Measurements from ENCODE around the gene ACVRL1.

The ACVRL1 gene

DNA sequence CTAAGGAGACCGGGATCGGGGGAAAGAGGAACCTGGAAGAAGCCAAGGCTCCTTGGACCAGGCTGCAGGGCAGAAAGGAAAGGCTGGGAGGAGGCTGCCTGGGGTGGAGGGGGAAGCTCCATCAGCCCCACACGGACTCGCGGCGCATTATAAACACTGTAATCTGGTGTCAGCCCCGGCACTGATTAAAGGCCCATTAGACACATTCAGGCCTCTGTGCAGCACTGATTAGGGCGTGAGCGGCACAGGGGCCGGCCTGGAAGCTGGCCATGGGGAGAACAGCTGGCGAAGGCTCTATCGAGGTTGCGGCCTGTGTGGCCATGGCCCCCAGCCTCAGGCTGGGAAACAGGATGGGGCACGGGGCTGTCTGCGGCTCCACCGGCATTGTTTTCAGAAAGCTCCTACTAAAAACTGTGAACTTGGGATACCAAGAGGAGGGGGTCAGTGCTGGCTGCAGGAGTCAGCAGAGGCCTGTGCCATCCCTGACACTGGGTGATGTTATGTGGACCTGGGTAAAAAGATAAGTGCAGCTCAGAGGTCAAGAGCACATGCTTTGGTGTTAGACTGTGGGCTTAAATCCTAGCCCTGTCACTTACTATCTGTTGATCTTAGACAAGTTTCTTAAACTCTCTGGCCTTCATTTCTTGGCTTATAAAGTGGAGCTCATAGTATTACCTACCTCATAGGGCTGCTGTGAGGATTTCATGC lies 10.6 kb downstream of the ACVRL1 start:
- DNase-seq = no peak

DNA sequence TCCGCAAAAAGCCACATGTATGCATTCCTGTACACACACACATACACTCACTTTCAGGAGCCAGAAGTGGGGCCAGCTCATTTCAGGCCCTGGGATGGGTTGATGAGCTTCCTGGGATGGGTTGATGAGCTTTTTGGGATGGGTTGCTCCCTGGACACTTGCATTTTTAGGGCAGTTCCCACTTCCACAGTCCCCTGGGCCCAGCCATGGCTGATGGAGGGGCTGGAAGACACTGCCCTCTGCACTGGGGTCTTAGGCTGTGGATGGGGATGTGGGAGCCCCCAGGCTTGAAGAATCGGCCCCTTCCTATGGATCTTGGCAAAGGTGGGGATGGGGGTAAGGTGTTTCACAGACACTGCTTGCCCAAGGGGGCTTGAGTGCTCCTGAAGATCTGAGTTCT lies 12.7 kb downstream of the ACVRL1 start:
- no peak for DNase-seq

DNA sequence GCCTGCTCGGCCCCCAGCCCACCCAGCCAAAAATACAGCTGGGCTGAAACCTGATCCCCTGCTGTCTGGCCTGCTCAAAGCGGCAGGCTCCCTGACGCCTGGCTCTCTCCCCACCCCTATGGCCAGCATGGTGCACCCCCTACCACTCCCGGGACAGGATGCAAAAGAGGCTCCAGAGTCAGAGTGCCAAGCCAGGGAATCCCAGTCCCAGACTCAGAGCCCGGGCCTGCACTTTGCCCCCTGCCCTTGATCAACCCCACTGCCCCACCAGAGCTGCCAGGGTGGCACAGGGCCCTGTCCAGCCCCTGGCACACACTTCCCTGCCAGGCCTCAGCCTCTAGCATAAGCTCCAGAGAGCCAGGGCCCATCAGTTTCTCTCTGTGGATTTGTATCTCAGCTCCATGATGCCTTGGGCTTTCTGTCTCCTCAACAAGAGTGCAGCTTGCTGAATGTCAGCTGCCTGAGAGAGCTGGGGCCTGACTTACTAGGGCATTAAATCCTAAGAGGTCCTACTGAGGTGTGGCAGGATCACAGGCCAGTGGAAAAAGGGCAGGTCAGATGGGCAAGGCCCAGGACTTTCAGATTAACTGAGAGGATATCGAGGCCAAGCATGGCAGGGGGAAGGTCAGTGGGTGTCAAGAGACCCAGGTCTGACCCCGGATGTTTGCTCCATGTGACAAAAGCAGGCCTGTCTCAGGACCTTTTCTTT lies 13.9 kb downstream of the ACVRL1 start:
- DNase-seq = no peak

DNA sequence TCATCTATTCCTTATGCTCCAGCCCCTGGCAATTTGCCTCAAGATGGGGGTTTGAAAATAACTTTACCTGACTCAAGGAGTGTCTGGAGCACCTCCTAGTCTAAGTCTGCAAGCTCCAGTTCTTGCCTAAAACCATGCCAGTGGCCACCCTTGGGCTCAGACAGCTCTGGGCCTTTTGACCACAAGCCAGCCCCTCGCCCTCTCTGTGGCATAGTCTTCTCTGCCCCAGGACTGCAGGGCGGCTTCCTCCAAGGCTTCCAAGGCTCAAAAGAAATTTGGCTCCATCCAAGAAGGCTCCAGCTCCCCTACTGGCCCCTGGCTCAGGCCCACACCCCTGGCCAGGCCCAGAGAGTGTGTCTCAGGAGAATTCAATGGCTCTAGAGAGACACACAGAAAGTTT lies 14.8 kb downstream of the ACVRL1 start:
- DNase-seq = no peak

DNA sequence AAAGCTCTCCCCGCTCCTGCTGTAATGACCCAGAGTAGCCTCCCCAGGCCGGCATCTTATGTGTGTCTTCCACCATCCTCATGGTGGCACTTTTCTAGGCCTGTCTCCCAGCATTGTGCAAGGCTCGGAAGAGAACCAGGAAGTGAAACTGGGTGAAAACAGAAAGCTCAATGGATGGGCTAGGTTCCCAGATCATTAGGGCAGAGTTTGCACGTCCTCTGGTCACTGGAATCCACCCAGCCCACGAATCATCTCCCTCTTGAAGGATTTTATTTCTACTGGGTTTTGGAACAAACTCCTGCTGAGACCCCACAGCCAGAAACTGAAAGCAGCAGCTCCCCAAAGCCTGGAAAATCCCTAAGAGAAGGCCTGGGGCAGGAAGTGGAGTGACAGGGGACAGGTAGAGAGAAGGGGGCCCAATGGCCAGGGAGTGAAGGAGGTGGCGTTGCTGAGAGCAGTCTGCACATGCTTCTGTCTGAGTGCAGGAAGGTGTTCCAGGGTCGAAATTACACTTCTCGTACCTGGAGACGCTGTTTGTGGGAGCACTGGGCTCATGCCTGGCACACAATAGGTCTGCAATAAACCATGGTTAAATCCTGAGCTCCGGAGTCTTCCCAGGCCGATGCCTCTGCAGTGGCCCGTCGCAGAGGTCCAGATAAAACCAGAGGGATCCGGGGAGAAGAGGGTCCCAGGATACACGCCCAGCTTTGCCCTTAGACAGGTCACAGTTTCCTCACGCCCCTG lies 15.6 kb downstream of the ACVRL1 start:
- no peak for DNase-seq

DNA sequence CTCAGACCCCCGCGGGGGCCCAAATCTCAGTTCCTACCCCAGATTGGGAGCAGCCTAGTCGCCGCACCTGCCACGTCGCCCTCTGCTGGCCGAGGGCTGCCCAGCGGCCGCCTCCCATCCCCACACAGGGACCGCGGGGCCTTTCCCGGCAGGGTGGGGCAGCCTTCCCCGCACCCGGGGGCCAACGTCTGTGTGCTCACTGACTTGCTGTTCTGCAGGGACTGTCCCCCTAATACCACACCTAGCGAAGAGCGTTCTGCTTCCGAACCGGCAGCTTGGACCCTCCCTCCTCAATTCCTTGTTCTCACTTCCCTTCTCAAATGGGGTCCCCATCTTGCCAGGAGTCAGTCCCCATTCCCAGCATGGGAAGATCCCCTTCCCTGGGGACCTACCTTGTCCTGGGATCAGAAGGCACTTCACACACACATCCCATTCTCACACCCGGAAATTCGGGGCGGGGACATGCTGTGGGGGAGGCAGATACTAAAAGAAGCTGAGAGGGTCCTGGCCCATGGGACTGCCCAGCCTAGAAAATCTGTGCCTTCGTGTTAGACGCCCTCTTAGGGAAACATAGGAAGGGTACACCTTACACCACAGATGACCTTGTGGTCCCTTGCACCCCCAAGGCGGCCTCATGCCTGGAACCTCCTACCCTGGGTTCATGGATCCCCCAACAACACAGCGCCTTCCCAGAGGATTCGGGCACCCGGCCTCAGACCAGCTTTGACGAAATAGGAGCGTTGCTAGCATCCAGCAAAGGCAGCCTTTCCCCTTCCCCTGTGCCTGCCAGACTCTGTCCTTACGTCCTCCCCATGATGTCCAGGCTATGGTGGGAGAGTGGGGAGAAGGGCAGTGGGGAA lies 16.4 kb downstream of the ACVRL1 start:
- DNase-seq = peak; percentile 27

DNA sequence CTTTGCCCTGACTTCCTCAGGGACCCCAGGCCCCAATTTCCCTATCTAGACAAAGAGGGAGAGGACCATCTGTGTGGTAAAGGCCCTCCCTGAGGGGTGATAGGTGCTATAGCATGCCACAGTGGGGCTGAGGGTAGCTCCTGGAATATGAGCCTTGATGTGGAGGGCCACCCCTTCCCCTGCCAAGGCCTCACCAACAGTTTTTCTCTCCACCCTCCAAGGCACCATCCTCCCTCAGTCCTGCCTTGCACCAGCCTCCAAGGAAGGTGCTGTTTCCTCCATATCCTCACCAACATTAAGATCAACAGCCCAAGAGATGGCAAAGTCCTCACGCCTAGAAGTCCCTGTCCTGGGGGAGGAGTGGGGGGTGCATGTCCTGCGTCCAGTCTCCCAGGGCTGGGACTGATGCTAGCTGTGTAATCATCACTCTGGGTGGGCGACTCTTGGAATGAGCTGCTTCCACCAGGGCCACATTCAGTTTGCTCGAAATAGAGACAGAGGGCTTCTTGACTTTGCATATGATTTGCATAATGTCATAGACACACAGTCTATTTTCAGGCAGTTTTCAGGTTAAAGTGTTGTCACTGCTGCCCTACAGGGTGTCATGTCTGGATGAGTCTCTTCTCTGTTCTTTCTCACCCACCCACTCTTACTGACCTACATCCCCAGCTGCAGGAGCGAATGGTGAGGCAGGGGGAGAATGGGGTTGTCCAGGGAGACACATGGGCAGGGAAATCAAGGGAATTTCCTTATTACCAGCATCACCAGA lies 17.4 kb downstream of the ACVRL1 start:
- DNase-seq = no peak

DNA sequence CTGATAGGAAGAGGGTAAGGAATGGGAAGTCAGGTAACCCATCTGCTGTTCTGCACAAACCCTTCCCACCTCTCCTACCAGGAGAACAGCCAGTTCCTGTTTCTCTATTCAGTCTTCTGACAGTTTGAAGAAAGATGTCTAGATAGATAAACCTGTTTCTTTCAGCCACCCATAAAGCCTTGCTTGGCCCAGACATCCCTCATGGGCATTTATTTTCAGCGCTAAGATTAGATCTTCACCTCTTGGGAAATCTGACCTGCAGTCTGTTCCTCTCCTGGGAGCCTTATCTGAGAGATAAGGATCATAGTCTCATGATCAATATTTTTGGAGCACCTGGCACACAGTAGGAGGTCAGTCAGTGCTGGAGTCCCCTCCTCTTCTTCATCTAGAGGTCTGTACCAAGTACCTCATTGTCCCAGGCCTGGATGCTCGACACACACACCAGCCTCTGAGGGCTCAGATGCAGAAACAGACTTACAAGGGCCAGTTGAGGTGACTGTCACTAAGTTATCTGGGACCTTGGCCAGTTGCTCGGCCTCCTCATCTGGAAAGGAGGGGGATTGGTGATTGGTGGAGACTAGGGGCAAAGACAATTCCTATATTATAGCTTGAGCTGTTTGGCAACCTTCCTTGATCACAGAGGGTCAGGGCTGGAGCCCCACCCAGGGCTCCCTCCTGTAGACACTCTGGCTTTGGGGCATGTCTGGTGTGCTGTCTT lies 18.2 kb downstream of the ACVRL1 start:
- DNase-seq = no peak

DNA sequence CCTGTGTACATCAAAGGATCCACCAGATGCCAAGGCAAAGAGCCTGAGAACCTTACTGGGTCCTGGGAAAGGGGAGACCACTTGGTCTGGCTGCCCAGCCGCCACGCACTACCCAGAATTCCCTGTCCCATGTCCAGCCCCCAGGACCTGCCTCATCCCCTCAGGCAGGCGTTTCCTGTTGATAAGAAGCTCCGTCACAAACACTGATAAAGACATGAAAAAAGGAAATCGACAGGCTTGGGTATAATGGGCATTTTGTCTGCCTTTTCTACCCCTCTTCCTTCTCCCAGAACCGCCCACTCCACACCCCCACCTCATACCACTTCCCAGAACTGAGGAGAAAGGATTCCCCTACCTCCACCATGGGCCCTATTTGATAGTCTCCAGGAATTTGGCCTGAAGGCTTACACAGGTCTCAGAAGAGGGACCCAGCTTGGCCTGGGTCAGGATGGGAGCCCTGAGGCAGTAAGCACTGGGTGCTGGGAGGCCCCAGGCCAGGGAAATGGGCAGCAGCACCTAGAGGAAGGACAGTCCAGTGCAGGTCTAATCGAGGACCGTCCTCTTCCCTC lies 18.8 kb downstream of the ACVRL1 start:
- DNase-seq = no peak

DNA sequence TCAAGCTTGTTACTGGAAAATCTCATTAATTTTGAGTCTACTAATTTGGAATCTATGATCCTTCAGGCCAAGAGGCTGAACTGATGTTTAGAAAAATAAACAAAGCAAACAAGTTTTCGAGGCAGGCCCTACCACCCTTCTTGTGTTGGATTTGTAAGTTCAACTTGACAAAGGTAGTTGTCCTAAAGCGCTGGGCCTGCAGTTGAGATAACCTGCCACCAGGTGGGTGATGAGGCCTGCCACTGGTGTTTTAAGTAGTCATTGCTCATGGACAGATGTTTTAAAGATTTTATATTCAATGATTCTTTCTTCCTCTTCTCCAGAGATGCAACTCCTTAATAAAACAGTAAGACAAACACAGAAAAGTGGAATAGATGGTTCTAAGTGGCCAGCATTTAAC lies 19.4 kb downstream of the ACVRL1 start:
- no peak for DNase-seq

DNA sequence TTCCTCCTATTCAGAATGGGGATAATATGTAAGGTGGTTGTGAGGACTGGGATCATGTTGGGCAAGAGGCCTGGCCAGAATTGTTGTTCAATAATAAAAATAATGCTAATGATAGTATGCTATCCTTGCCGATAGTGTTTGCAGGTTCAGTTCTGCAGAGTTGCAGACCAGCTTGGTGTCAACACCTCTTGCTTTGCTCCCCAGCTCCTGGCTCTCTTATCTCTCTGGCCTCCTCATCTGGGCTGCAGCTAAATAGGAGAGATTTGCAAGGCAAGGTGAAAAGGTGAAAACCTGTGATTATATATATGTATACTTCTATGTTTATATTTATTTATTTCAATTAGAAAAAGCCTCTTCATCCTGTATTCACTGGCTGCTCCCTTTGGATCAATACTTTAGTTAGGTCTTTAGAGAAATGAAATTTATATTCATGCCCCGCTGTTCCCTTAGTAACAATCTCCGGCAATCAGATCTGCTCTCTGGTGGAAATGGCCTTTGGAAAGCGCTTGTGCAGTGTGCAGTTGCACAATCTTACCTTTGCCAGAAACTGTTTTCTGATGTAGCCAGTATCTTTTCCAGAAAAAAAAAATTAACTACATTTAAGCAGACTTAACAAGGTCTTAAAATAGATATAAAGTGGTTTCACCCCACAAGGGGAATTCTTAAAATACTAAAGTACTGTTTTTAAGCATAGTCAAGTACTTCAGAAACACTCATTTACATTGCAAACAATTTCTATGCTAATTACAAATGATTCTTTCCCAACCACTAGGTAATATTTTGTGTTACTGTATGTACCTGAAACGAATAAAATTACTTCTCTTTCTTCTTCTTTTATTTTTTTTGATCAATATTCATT lies 25.1 kb downstream of the ACVRL1 start:
- DNase-seq = no peak

DNA sequence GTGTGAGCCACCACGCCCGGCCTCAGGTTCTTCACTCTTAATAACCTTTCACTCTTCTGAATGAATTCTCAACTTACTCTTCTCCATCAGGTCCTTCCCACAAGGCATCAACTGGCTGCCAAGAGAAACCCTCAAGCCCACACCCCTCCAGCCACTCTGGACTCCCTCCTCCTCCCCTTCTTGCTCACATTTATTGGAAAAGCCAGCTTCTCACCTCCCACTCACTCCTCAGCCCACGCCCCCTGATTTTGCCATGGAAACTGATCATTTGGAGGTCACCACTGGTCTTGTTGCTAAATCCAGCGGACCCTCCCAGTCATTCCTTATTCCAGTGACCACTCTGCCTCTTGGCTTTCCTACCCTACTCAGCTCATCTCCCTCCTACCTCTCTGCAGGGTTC lies 26.8 kb downstream of the ACVRL1 start:
- no peak for DNase-seq

DNA sequence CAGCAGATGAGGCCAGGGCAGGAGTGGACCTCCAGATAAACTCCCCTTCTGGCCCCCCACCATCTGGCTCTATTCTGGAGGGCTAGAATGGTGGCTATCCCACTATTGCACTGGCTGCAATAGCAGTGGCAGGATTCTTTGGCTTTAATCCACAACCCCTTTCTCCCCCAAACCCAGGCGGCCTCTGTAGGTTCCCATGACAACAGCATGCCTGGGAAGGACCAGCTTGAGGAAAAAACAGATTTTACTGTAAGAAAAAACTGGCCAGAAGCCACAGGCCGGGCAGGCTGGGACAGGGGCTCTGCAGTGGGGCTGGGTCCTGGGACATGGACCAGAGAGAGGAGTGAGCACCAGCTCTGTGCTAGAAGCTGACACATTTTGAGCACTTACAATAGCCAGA lies 30.6 kb downstream of the ACVRL1 start:
- no peak for DNase-seq

DNA sequence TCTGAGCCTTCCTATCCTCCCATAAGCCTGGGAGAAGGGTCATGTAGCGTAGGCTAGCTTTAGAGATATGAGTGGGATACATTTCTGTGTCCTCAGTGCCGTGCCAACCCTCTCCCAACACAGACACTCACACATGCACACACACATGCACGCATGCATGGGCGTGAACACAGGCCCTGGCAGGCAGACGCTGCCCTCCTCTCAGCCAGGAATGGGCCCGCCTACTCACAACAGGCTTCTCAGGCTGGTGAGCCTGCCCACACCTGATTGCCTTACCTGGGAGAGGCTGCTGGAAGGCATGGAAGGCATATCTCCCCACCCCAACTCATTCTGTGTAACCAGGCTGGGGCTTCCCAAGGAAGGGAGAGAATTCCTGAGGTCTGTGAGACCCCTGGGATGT lies 31.4 kb downstream of the ACVRL1 start:
- no peak for DNase-seq

DNA sequence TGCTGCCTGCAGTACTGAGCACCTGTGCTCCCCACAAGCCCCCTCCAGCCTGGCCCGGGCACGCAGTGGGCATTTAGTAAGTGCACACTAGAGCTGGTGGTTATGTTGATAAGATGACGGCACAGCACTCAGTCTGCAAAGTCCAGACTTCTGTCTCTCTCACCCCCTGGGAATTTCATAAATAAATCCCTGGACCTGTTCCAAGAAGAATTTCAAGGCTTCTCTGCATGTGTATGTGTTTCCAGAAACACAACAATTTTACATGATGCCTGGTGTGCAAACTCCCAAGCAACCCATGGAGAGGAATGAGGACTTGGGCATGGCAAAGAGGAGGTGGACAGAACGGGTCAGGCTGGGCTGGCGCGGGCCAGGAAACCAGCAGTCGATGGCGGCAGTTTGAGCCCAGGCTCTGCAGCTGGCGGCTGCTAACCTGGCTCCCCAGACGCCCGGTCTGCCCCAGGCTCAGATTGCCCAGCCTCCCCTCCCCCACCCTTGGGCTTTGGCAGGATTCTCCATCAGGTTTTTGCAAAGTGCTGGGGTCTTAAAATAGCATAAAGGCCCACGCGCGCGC lies 33.8 kb downstream of the ACVRL1 start:
- DNase-seq = no peak

DNA sequence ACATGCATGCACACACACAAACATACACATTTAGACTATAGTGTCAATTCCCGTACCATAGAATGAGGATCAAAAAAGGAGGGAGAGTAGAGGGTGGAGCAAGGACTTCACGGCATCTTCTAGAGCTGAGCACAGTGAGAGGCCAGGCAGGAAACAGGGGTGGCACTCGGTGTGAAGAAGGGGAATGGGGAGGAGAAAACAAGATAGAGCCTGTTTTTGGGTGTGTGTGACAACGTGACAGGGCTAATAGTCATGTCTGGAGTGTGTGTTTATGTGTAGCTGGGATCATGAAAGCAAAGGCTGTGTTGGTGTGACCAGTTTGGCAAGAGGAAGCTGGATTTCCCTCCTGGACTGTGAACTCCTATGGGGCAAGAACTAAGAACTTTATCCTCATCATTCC lies 34.3 kb downstream of the ACVRL1 start:
- no peak for DNase-seq

DNA sequence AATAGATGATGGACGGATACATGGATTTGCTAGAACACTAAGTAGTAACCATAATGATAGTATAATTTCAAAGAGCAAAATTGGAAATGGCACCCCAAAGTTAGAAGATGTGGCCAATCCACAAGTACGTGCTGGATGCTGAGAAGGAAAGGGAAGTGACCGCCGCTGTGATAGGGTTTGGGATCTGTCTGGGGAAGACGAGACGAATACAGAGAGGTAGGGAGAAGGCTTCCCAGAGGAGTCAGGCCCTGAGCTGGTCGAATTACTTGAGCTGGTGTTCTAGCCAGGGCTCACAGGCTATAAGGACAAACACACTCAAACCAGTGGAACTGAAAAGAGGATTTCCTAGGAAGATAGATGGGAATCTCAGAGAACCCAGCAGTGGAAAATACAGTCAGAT lies 34.8 kb downstream of the ACVRL1 start:
- DNase-seq = no peak

DNA sequence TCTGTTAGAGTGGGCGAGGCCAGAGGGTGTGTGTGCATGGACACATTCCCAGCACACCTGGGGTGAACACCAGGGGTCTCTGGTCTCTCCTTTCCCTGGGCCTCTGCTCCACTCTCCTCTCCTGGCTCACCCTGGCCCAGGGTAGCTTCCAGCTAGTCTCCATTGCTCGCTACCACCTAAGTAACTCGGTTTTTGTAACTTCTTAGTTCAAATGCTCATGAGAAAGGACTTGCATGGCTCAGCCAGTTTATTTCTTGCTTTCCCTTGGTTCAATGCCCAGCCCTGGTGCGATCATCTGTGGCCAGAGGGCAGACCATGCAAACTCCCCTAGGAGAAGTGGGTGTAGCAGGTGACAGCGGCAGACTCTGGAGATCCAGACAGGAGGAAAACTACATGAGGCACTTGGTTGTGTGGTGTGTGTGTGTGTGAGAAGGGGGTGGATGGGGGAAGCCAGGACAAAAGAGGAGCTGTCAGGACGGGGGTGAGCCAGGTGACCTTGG lies 35.2 kb downstream of the ACVRL1 start:
- no peak for DNase-seq

DNA sequence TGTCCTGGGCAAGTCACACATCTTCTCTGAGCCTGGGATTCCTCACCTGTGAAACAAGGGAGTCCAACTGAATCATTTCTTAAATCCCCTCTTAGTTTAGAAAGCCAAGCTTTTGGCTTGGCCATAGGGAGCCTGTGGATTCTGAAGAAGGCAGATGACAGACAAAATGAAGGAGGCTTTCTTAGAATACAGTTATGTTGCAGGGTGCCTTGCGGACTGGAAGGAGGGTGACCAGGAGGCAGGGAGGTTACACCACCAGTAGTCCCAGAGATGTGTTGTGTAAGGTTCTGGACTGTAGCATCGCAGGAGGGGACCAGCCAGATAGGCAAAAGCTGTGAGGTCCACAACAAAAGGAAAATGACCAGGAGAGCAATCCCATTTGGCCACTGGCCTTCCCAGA lies 36.0 kb downstream of the ACVRL1 start:
- no peak for DNase-seq
